CD4-positive, alpha-beta T cell treated with Interleukin-12 subunit alpha and Interleukin-12 subunit beta, for 1 hour (primary cell): ENCODE data around the gene CCDC197.
A peak's percentile ranks its signal among the peaks of the same experiment; 100 is the strongest.

Experiments used
- DNase-seq: peaks from one replicate; pipeline ENCODE4 v3.0.0-alpha.2; 2020

CCDC197 gene

GRCh38 chr14:93997082-93997481 is at the start of gene CCDC197:
Gene CCDC197 (plus strand): TSS chr14:93997301. CDS start chr14:93998132, 831 bp downstream.
- DNase-seq: no peak

DNA sequence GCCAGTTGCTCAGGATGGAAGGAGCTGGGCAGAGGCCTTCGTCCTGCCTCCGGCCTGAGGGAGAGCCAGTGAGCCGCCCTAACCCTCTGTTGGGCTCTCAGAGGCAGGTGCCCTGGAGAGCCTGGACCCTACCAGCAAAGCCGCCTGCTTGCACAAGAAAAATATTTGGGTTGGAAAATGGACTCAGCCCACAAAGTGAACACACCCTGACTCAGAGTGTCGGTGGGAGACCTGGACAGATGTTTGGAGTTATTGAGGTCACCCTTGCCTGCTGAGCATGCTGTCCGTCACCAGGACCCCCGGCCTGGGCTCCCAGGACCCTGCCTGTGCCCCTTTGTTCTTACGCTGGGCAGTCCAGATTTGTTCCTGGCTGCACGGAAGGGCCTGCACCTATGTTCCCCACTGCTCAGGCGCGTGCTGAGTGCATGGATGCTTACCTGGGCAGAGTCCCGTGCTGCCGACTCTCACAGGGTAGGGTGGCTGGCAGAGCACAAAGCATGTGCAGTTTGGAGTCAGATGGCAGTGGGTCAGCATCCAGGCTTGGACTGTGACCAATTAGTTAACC is 47.5 kb upstream of the CCDC197 start:
- DNase-seq: no peak

- no peak for DNase-seq
Measured at GRCh38 chr14:93950948-93951634, 46.0 kb upstream of the CCDC197 start.

DNA sequence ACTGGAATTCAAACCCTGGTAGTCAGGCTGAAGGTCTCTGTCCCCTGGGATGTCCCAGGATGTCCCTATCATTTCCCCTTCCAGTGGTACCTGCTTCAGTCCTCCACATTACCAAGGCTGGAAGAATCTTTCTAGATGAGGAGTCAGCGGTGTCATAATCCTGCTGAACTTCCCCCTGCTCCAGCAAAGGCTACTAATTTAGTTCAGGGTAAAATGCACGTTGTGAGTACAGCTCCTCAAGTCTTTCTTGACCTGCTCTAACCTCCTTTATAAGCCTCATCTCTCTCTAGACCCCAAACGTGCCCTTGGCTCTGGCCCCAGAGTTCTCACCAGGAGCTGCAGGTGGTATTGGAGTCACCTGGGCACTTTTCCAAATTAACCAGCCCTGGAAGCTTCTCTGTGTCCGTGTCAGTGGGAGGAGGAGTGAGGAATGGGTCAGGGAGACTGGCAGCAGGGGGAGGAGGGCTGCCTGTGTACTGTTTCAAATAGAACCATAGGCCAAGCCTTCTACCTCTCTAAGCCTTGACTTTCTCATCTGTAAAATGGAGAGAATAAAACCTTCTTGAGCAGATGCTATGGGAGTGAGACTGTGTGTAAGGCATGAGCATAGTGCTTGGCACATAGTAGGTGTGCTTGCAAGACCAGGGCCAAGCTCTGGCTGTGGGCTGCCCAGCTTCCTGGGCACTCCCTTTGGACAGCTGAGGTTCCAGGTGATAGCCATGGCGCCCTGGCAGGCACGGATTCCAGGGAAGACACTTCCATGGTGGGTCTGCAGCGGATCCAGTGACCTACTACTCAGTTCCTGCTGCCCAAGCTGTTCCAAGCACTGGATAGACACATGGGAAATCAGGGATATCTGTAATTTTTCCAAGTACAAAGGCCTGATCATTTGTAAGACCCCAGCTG is 45.2 kb upstream of the CCDC197 start:
- DNase-seq: no peak

DNA sequence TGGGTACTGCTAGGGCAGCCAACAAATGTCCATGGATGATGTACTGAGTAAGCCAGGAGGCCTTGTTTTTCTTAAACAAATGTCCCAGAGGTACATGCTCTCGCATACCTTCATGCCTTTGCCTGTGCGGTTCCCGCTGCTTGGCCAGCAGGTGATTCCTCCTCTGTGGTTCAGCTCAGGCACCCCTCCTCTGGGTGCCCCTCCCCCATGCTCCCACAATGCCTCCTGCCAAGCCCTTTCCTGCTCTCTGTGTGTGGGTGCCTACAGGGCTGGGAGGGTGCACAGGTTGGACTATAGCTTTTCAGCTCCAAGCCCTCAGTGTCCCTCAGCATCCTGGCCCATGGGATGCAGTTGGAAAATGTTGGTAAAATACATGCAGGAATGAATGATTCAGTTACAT is 44.3 kb upstream of the CCDC197 start:
- DNase-seq: no peak

DNA sequence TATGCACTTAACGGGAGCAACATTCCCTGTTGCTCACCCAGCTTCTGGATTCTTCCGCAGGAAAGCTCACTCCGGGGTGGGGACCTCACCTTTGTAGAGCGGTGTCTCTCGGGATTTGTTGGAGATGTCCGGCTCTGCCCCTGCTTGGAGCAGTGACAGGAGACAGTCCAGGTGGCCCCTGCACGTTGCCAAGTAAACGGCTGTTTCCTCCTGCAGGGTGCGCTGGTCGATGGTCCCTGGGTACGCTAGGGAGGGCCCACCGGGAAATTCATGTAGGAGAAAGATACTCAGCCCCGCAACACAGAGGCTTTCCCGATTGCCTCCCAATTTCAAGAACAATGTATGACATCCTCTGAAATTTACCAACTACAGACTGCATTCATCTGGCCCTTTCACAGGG is 43.8 kb upstream of the CCDC197 start:
- DNase-seq: no peak

- no peak for DNase-seq
Measured at GRCh38 chr14:93953739-93954515, 43.2 kb upstream of the CCDC197 start.

- DNase-seq: no peak
Measured at GRCh38 chr14:93954516-93954830, 42.6 kb upstream of the CCDC197 start.

DNA sequence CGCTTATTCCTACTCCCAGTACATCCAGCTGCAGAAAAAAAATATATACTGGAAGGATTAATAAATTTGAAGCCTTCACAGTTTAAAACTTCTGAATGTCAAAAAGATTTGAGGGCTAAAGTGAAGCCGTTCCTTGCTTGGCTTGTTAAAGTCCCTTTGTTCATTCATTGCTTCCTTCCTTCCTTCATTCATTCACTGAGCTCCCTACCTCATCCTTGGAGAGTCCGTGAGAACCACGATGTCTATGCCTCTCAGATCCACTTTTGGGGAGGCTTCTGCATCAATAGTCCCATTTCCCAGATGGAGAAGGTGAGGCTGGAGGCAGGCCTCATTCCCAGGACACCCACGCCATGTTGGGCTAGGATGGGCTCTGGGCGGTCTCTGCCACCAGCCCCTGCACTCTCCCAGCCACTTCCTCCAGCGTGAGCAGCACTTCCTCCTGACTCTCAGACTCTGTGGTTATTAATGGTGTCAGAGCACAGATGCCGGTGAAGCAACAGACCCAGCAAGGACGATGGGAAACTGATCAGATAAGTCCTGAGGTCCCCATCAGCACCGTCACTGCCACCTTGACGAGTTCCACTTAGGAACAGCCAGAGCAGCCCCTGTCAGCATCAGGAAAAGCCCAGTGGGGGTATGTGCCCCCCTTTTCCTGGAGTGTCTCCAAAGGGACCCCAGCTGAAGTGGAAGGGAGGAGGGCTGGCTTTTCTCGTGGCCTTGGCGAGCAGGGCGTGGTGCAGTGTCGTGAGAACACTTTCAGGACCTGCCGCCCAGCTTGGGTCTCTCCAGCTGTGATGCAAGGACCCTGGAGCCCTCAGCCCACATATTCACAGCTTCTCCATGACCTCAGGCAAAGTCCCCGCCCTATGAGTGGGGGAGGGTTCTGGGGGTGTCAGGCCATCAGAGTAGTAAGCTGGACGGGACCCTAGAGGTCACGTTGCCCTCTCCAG is 41.9 kb upstream of the CCDC197 start:
- peak; percentile 70 for DNase-seq

GRCh38 chr14:93955850-93956481 is 41.1 kb upstream of the CCDC197 start:
- no peak for DNase-seq

GRCh38 chr14:93956514-93957332 is 40.4 kb upstream of the CCDC197 start:
- DNase-seq: no peak

DNA sequence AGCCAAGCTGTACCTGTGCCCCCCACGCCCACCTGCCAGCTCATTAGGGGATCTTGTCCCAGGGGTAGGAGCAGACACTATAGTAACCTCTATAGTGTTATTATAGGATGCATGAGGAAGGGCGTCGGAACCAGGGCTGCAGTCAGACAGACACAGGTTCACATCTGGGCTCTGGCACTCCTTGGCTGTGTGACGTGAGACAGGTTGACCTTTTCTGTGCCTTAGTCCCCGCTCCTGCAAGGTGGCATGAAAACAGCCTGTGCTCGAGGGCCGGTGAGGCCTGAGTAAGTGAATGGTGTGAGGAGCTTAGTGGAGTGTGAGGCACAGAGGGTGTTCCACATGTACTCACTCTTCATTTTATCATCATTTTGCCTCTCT is 39.8 kb upstream of the CCDC197 start:
- DNase-seq: no peak

GRCh38 chr14:93957751-93958566 is 39.1 kb upstream of the CCDC197 start:
- DNase-seq: no peak

- DNase-seq: no peak
Measured at GRCh38 chr14:93958567-93959238, 38.4 kb upstream of the CCDC197 start.

GRCh38 chr14:93959239-93960107 is 37.6 kb upstream of the CCDC197 start:
- peak; percentile 94 for DNase-seq

- DNase-seq: no peak
Measured at GRCh38 chr14:93960108-93960475, 37.0 kb upstream of the CCDC197 start.

GRCh38 chr14:93960774-93961438 is 36.2 kb upstream of the CCDC197 start:
- DNase-seq: no peak

DNA sequence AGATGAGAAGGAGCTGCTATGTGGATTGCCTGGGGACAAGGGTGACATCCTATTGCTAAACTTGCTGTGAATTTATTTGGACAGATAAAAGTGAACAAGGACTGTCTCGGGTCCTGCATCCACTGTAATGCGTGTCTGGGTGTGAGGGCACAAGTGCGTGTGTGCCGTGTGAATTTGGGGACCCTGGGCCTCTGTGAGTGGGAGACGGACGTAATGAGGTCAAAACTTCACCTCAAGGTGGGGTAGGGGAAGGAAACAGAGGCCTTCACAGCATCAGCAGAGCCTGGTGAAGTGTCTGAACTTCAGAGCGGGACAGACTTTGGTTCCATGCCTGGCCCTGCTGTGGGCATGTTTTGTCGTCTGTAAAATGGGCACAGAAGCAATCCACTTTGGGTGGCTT is 35.5 kb upstream of the CCDC197 start:
- no peak for DNase-seq
